A549 (cell line): Measurements from ENCODE around the gene RSPH9. TPM values are rescaled to one million over a fixed set of nuclear protein-coding genes. Genes with fewer than 3 reads are reported as not detected.

Source experiments
- ATAC-seq, 2 experiments: fragments of 200-7000 bp in 1 of 2; fragments of >200 bp in 1 of 2; cut with Nextera tagmentation in 1 of 2; cut with Tn5 transposase in 1 of 2; 3 replicates each; pipeline versions ENCODE4 v1.8.0 to v1.9.1; 2018 to 2020; ENCODE audit warnings: mild to moderate bottlenecking in 1 of 2, moderate library complexity in 1 of 2
- CTCF ChIA-PET: fragments of 300-600 bp; sonication (Branson Sonifier 250); formaldehyde crosslinking; extraction: SDS; loops from one replicate; lab custom pipeline; 2021; ENCODE audit warnings: antibody characterized with exemption, inconsistent platforms; lab: Yijun Ruan, JAX
- POLR2A ChIA-PET: fragments of 350-600 bp; formaldehyde crosslinking; extraction: SDS; loops from one replicate; lab custom pipeline; 2021; ENCODE audit warnings: antibody characterized with exemption, inconsistent platforms; lab: Yijun Ruan, JAX
- DNase-seq, 2 experiments: peaks; one replicate each; pipeline versions ENCODE4 v3.0.0 to v3.0.0-alpha.2; 2011 to 2016; ENCODE audit warnings: low read depth in 1 of 2, low spot score in 1 of 2
- FAIRE-seq: peaks from 2 replicates; lab custom pipeline; 2011; peaks lifted over from hg19 to GRCh38; lab: Jason Lieb, UNC
- H3K27ac ChIP-seq, 2 experiments: fragments of >200 bp; sonication (Bioruptor Twin); formaldehyde crosslinking; 3 replicates each; pipeline ENCODE4 v1.5.1; 2016 to 2017
- H3K4me1 ChIP-seq: fragments of >200 bp; sonication (Bioruptor Twin); formaldehyde crosslinking; 3 replicates; pipeline ENCODE4 v1.6.1; 2016
- H3K4me2 ChIP-seq: fragments of >200 bp; sonication (Bioruptor Twin); formaldehyde crosslinking; 3 replicates; pipeline ENCODE4 v1.6.1; 2016
- H3K4me3 ChIP-seq: fragments of >200 bp; sonication (Bioruptor Twin); formaldehyde crosslinking; 3 replicates; pipeline ENCODE4 v1.5.1; 2016
- H3K9me3 ChIP-seq: fragments of >200 bp; sonication (Bioruptor Twin); formaldehyde crosslinking; 3 replicates; pipeline ENCODE4 v1.6.1; 2016
- E2F6 ChIP-seq: IDR thresholded peaks from 2 replicates; pipeline ENCODE4 v1.6.1; 2012; ENCODE audit warnings: low read depth, borderline replicate concordance
- FOSL2 ChIP-seq, 2 experiments: fragments of 450-650 bp in 1 of 2; fragments of >200 bp in 1 of 2; sonication (Bioruptor Twin) in 1 of 2; formaldehyde crosslinking; IDR thresholded peaks; 2 replicates each; pipeline versions ENCODE4 v1.5.0 to v1.6.1; 2016 to 2020; ENCODE audit warnings: mild to moderate bottlenecking in 1 of 2, moderate library complexity in 1 of 2
- GATA3 ChIP-seq: IDR thresholded peaks from 2 replicates; pipeline ENCODE4 v1.6.1; 2012; ENCODE audit warnings: borderline replicate concordance
- HEYL ChIP-seq: fragments of 250-450 bp; sonication (Bioruptor Pico); IDR thresholded peaks from 2 replicates; pipeline ENCODE4 v1.8.0; 2021; ENCODE audit warnings: mild to moderate bottlenecking, moderate library complexity
- HOXA7 ChIP-seq: fragments of 250-450 bp; sonication (Bioruptor Pico); IDR thresholded peaks from 2 replicates; pipeline ENCODE4 v1.5.0; 2020; ENCODE audit warnings: mild to moderate bottlenecking, moderate library complexity
- HOXB13 ChIP-seq: fragments of 250-450 bp; sonication (Bioruptor Pico); IDR thresholded peaks from 2 replicates; pipeline ENCODE4 v1.5.0; 2020; ENCODE audit warnings: low read depth, mild to moderate bottlenecking, moderate library complexity
- JUN ChIP-seq, 2 experiments: fragments of >200 bp; sonication (Bioruptor Twin); formaldehyde crosslinking; IDR thresholded peaks; 2 replicates in 1 of 2; 3 replicates in 1 of 2; pipeline ENCODE4 v1.6.1; 2016 to 2017
- MAFK ChIP-seq: fragments of 450-650 bp; IDR thresholded peaks from 2 replicates; pipeline ENCODE4 v1.6.1; 2014; ENCODE audit not compliant: partially characterized antibody
- MAX ChIP-seq: IDR thresholded peaks from 2 replicates; pipeline ENCODE4 v1.6.1; 2012
- MYC ChIP-seq: IDR thresholded peaks from 2 replicates; pipeline ENCODE4 v1.6.1; 2012; ENCODE audit warnings: mild to moderate bottlenecking, inconsistent platforms, low read length, improper control_type of control experiment, borderline replicate concordance
- NPAS2 ChIP-seq: fragments of 250-450 bp; sonication (Bioruptor Pico); IDR thresholded peaks from 2 replicates; pipeline ENCODE4 v1.8.0; 2022; ENCODE audit warnings: mild to moderate bottlenecking, moderate library complexity, borderline replicate concordance
- PBX3 ChIP-seq: IDR thresholded peaks from 2 replicates; pipeline ENCODE4 v1.6.1; 2012
- PHF8 ChIP-seq: fragments of 200-600 bp; sonication (generic); IDR thresholded peaks from 2 replicates; pipeline ENCODE4 v1.6.1; 2016; ENCODE audit warnings: low read depth, mild to moderate bottlenecking, antibody characterized with exemption, moderate library complexity, borderline replicate concordance
- POLR2AphosphoS2 ChIP-seq: conservative IDR thresholded peaks from 2 replicates; pipeline ENCODE4 v1.6.1; 2012; ENCODE audit warnings: low read length, improper control_type of control experiment, inconsistent platforms
- RAD21 ChIP-seq, 2 experiments: fragments of >200 bp in 1 of 2; sonication (Bioruptor Twin) in 1 of 2; formaldehyde crosslinking in 1 of 2; IDR thresholded peaks in 1 of 2; conservative IDR thresholded peaks in 1 of 2; 2 replicates in 1 of 2; 3 replicates in 1 of 2; pipeline ENCODE4 v1.6.1; 2012 to 2018; ENCODE audit warnings: inconsistent platforms in 1 of 2
- RNF2 ChIP-seq: fragments of 200-600 bp; sonication (generic); IDR thresholded peaks from 2 replicates; pipeline ENCODE4 v1.6.1; 2016; ENCODE audit warnings: low read depth, mild to moderate bottlenecking, antibody characterized with exemption, moderate library complexity, borderline replicate concordance
- SREBF2 ChIP-seq: fragments of 450-650 bp; IDR thresholded peaks from 2 replicates; pipeline ENCODE4 v1.6.1; 2014; ENCODE audit warnings: mild to moderate bottlenecking, moderate library complexity
- WGBS: methylation state at CpG from one replicate; pipeline ENCODE4 v1.1.6; 2017; ENCODE audit errors: missing lambda C conversion rate; 5-methylcytosine and 5-hydroxymethylcytosine counted together
- polyA plus RNA-seq, 4 experiments: library from polyadenylated mRNA; depleted of rRNA in 3 of 4; stranded (reverse); fragments of >200 nt; fragmentation: RNase III in 1 of 4; extraction: RNeasy Plus Mini Kit Qiagen cat#74134 plus additional on column Dnase treatment in 1 of 4; gene quantifications; 2 replicates in 3 of 4; 3 replicates in 1 of 4; pipeline ENCODE4 v1.2.3, GENCODE V29; 2011 to 2017
- TF ChIP-seq, protein P1 (sequence below): fragments of >200 bp; sonication (Bioruptor Twin); formaldehyde crosslinking; IDR thresholded peaks from 3 replicates; pipeline ENCODE4 v1.5.1; 2016
- TF ChIP-seq, protein P2 (sequence below): fragments of 150-350 bp; IDR thresholded peaks from 2 replicates; pipeline ENCODE4 v1.6.1; 2014; ENCODE audit warnings: low read depth, mild to moderate bottlenecking, low read length
- TF ChIP-seq, protein P3 (sequence below): fragments of 250-450 bp; sonication (Bioruptor Pico); IDR thresholded peaks from 2 replicates; pipeline ENCODE4 v1.5.0; 2020; ENCODE audit warnings: low read depth, mild to moderate bottlenecking, moderate library complexity

Gene RSPH9
- polyA plus RNA-seq, 2 of the 4 experiments (the other 2 are of a cell fraction): 0.14 to 0.18 TPM

DNA sequence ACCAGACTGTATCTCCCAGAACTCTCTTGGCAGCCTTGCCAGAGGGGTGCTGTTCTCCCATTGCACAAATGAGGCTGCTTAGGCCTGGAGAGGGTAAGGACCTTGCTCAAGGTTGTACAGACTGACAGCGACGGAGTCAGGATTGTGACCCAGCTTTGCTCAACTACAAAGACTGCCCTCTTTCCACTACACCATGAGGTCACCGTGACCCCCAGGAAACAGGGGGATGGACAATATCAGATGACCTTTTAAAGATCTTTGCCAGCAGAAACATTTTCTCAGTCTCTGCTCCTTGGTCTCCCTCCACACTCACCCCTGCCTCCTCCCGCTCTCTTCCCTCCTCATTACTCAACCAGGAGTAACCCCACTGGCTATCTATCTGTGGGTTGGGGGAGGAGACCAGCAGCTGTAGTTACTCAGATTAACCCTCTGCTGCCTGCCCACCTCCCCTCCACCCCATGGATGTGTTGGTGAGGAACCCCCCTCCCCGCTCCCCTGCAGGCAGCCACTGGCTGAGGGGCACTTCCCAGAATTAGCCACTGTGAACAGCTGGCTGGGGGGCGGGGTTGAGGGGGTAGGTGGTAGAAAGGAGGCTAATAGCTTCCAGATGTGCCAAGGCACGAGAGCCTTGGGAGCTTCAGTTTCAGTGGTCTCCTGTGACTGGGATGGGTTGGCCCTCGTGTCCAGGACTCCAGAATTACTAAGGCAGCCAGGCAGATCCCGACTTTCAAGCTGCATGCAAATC lies 69.6 kb downstream of the RSPH9 start:
- Histone ChIP-seq H3K9me3 (no peaks in the 10 kb centered on the region), H3K4me3 (no peak overlapping the region), H3K27ac (no peak overlapping the region), H3K4me2 (no peak overlapping the region), H3K4me1 (peaks cover 2% of the 10 kb centered on the region; the same call in 1 of the 3 replicates)
- FAIRE-seq (no peak), ATAC-seq (no peak), DNase-seq (no peak)
- CTCF ChIA-PET: interaction anchor here (0.5 to 1.9 kb wide), 6 partner anchors 9 to 968 kb away, joined by 3 to 7 read pairs (median 3); partner anchors contain the start of gene TBCC
- WGBS: 86% methylated on average over 4 of the region's 9 CpGs
- POLR2A ChIA-PET: no interaction called here
- TF ChIP-seq HOXB13 (no peak), HEYL (no peak), POLR2AphosphoS2 (no peak), MYC (no peak), PBX3 (no peak), NPAS2 (CRISPR knock-in tag) (no peak), HOXA7 (no peak), MAX (no peak), E2F6 (no peak), SREBF2 (no peak), GATA3 (no peak), RNF2 (no peak), RAD21 (conservative IDR thresholded peaks at IDR 0.05 in 1 of 2, IDR thresholded peaks at IDR 0.05 in 1 of 2) (no peak), JUN (IDR thresholded peaks at IDR 0.05) (no peak), PHF8 (no peak), MAFK (no peak), FOSL2 (IDR thresholded peaks at IDR 0.05) (no peak), FOSL2 (CRISPR knock-in tag; IDR thresholded peaks at IDR 0.05) (no peak)
- TF ChIP-seq, protein P1, sequence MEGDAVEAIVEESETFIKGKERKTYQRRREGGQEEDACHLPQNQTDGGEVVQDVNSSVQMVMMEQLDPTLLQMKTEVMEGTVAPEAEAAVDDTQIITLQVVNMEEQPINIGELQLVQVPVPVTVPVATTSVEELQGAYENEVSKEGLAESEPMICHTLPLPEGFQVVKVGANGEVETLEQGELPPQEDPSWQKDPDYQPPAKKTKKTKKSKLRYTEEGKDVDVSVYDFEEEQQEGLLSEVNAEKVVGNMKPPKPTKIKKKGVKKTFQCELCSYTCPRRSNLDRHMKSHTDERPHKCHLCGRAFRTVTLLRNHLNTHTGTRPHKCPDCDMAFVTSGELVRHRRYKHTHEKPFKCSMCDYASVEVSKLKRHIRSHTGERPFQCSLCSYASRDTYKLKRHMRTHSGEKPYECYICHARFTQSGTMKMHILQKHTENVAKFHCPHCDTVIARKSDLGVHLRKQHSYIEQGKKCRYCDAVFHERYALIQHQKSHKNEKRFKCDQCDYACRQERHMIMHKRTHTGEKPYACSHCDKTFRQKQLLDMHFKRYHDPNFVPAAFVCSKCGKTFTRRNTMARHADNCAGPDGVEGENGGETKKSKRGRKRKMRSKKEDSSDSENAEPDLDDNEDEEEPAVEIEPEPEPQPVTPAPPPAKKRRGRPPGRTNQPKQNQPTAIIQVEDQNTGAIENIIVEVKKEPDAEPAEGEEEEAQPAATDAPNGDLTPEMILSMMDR: no peak
- TF ChIP-seq, protein P2, sequence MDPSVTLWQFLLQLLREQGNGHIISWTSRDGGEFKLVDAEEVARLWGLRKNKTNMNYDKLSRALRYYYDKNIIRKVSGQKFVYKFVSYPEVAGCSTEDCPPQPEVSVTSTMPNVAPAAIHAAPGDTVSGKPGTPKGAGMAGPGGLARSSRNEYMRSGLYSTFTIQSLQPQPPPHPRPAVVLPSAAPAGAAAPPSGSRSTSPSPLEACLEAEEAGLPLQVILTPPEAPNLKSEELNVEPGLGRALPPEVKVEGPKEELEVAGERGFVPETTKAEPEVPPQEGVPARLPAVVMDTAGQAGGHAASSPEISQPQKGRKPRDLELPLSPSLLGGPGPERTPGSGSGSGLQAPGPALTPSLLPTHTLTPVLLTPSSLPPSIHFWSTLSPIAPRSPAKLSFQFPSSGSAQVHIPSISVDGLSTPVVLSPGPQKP: no peak
- TF ChIP-seq, protein P3, sequence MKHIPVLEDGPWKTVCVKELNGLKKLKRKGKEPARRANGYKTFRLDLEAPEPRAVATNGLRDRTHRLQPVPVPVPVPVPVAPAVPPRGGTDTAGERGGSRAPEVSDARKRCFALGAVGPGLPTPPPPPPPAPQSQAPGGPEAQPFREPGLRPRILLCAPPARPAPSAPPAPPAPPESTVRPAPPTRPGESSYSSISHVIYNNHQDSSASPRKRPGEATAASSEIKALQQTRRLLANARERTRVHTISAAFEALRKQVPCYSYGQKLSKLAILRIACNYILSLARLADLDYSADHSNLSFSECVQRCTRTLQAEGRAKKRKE (CRISPR knock-in tag): no peak
